A549 treated with RU486 at 1 μM for 4 hours (cell line): ENCODE results near the gene C1QTNF7. TPM values are rescaled to one million over a fixed set of nuclear protein-coding genes. Genes with fewer than 3 reads are reported as not detected.

Experiments
- total RNA-seq: library from RNA; stranded (reverse); fragments of 200-300 nt; extraction: Qiagen RNA extraction; gene quantifications from 5 replicates; pipeline ENCODE4 v1.2.3, GENCODE V29; 2022; ENCODE audit warnings: low read depth

C1QTNF7 gene
- not detected in 5 replicates for total RNA-seq

GRCh38 chr4:15427701-15428100 is at the start of gene C1QTNF7:
Gene C1QTNF7, plus strand, starts transcription at chr4:15428033. Its CDS starts 7,711 bp downstream, at chr4:15435744.

GRCh38 chr4:15469402-15470127 is 41.7 kb downstream of the C1QTNF7 start, which contains the start of gene CC2D2A:
Gene CC2D2A, plus strand, starts transcription at chr4:15469882. Its CDS starts 6,051 bp downstream, at chr4:15475933.

Other genes starting within 250 kb of the C1QTNF7 start
- gene CC2D2A, start 41.8 kb downstream of the C1QTNF7 start, total RNA-seq = 11.8 to 20.0 TPM (median 12.6 TPM) in 5 replicates
- gene FBXL5, start 227.3 kb downstream of the C1QTNF7 start, total RNA-seq = 22.8 to 34.6 TPM (median 32.2 TPM) in 5 replicates